Activated CD4-positive, alpha-beta T cell treated with anti-CD3 and anti-CD28 coated beads, Interleukin-2, Interleukin-4, amounts not matched to agents 100 ng/mL and 50 ng/mL, durations not matched to agents 16 hours and 8 hours (primary cell): Measurements from ENCODE around the gene SFXN3.
"Not testable (repeated sequence)": the region's sequence is repeated elsewhere in the genome, so short reads cannot be mapped to it uniquely, and the experiment has no call there.

ENCODE experiments used
- DNase-seq: peaks from one replicate; pipeline ENCODE4 v3.0.0-alpha.2; 2020; ENCODE audit warnings: low spot score

SFXN3 gene

GRCh38 chr10:101015582-101015973, 15.5 kb upstream of the SFXN3 start:
- no peak for DNase-seq

GRCh38 chr10:101016814-101017213, 14.2 kb upstream of the SFXN3 start:
- DNase-seq = no peak

- DNase-seq = no peak
Measured at GRCh38 chr10:101018118-101018599, 12.9 kb upstream of the SFXN3 start.

- peak; percentile 82 for DNase-seq
Measured at GRCh38 chr10:101018600-101019439, 12.2 kb upstream of the SFXN3 start.

- no peak for DNase-seq
Measured at GRCh38 chr10:101019440-101019703, 11.7 kb upstream of the SFXN3 start.

- DNase-seq = no peak
Measured at GRCh38 chr10:101020427-101021075, 10.5 kb upstream of the SFXN3 start.

GRCh38 chr10:101021239-101021638, 9.8 kb upstream of the SFXN3 start:
- DNase-seq = no peak

- DNase-seq = no peak
Measured at GRCh38 chr10:101021692-101022251, 9.3 kb upstream of the SFXN3 start.

GRCh38 chr10:101022967-101023705, 7.9 kb upstream of the SFXN3 start:
- DNase-seq = no peak

GRCh38 chr10:101027106-101027720, 3.8 kb upstream of the SFXN3 start:
- no peak for DNase-seq

- no peak for DNase-seq
Measured at GRCh38 chr10:101028446-101029337, 2.3 kb upstream of the SFXN3 start.

GRCh38 chr10:101029520-101030295, 1.3 kb upstream of the SFXN3 start:
- no peak for DNase-seq

GRCh38 chr10:101030496-101031127, 422 bp upstream of the SFXN3 start:
- DNase-seq = no peak

- peak; percentile 67 for DNase-seq
Measured at GRCh38 chr10:101031796-101032636, 982 bp downstream of the SFXN3 start.

GRCh38 chr10:101032637-101033224, 1.7 kb downstream of the SFXN3 start:
- peak; percentile 73 for DNase-seq

GRCh38 chr10:101033276-101033675, 2.2 kb downstream of the SFXN3 start:
- no peak for DNase-seq

GRCh38 chr10:101034404-101034803, 3.4 kb downstream of the SFXN3 start:
- DNase-seq = not testable (repeated sequence)

- DNase-seq = no peak
Measured at GRCh38 chr10:101035314-101035713, 4.3 kb downstream of the SFXN3 start.
